ENCODE measurements around the gene SEZ6. TPM values are rescaled to one million over a fixed set of nuclear protein-coding genes. Genes with fewer than 3 reads are reported as not detected.

The SEZ6 gene
- total RNA-seq, 1 donor: not detected

- TF ChIP-seq, protein P1, sequence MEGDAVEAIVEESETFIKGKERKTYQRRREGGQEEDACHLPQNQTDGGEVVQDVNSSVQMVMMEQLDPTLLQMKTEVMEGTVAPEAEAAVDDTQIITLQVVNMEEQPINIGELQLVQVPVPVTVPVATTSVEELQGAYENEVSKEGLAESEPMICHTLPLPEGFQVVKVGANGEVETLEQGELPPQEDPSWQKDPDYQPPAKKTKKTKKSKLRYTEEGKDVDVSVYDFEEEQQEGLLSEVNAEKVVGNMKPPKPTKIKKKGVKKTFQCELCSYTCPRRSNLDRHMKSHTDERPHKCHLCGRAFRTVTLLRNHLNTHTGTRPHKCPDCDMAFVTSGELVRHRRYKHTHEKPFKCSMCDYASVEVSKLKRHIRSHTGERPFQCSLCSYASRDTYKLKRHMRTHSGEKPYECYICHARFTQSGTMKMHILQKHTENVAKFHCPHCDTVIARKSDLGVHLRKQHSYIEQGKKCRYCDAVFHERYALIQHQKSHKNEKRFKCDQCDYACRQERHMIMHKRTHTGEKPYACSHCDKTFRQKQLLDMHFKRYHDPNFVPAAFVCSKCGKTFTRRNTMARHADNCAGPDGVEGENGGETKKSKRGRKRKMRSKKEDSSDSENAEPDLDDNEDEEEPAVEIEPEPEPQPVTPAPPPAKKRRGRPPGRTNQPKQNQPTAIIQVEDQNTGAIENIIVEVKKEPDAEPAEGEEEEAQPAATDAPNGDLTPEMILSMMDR (IDR thresholded peaks at IDR 0.05; ENCODE audit: insufficient read depth, low read length): no peak
- DNase-seq (ENCODE audit: low read depth): peak; percentile 20
- H3K4me3 ChIP-seq (ENCODE audit: low read depth, low read length): no peak overlapping the region
Measured at GRCh38 chr17:28928061-28928460, 77.8 kb downstream of the SEZ6 start.

GRCh38 chr17:28926786-28927185, 79.0 kb downstream of the SEZ6 start:
- H3K4me3 ChIP-seq (ENCODE audit: low read depth, low read length): no peak overlapping the region
- TF ChIP-seq, protein P1 (IDR thresholded peaks at IDR 0.05; ENCODE audit: insufficient read depth, low read length): no peak
- DNase-seq (ENCODE audit: low read depth): no peak

DNA sequence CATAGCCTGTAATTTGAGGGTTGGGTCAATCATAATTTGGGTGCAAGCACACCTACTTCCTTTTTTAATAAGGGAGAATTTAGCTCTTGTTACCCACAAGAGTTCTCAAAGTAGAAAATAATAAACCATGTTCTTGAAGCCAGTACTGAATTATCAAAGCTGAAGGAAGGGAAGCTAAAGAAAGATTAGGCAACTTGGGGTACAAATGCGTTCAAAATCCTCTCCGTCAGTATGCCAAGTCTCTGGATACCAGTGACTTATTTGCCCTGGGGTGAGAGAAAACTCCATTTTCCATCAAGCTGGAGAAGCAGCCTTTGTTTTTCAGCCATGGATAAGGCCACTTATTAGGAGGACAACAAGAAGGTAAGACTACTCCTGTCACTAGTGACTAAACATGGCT, 79.5 kb downstream of the SEZ6 start:
- TF ChIP-seq, protein P1 (IDR thresholded peaks at IDR 0.05; ENCODE audit: insufficient read depth, low read length): no peak

GRCh38 chr17:28925912-28926365, 79.9 kb downstream of the SEZ6 start:
- TF ChIP-seq, protein P1 (IDR thresholded peaks at IDR 0.05; ENCODE audit: insufficient read depth, low read length): no peak
- H3K4me3 ChIP-seq (ENCODE audit: low read depth, low read length): no peak overlapping the region
- DNase-seq (ENCODE audit: low read depth): peak; percentile 74

More for the DNA sequence above, 79.5 kb downstream of the SEZ6 start:
- no peak for DNase-seq (ENCODE audit: low read depth)
- H3K4me3 ChIP-seq (ENCODE audit: low read depth, low read length): no peak overlapping the region

GRCh38 chr17:28920201-28920600, 85.6 kb downstream of the SEZ6 start:
- H3K4me3 ChIP-seq (ENCODE audit: low read depth, low read length): no peak overlapping the region
- TF ChIP-seq, protein P1 (IDR thresholded peaks at IDR 0.05; ENCODE audit: insufficient read depth, low read length): no peak
- no peak for DNase-seq (ENCODE audit: low read depth)

DNA sequence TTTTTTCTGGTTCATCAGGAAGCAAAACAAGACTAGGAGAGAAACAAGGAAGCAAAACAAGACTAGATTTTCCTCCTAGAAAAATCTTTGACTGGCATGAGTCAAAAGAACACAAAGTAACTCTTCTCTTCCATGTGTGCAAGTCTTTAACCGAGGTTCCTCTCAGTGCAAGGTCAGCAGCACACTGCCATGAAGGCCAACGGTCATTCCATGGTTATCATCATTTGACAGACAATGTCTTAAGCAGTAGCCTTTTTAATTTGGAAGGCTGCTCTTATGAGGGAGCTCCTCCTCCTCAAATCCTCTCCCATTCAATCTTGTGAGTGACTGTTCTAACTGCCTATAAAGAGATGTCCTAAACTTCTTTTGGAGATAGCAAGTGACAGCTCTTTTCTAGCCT, 87.5 kb downstream of the SEZ6 start:
- H3K4me3 ChIP-seq (ENCODE audit: low read depth, low read length): no peak overlapping the region
- TF ChIP-seq, protein P1 (IDR thresholded peaks at IDR 0.05; ENCODE audit: insufficient read depth, low read length): no peak

DNA sequence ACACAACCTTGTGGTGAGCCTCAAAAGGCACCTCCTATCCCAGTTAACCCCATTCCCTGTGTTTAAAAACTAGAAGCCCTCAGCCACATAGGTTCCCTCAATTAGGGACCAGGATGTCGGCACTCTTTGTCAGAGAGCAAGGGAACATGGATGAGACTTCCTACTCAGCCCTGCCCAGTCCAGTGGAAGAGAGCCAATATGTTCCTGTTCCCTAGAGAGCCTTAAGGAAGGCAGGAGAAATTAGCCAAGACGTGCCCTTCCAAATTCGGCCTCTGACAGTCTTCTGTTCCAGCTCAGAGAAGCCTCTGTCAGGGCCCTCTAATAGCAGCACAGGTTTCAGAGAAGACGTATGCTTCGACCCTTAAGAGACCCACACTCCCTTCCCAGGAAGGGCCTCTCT, 88.4 kb downstream of the SEZ6 start:
- H3K4me3 ChIP-seq (ENCODE audit: low read depth, low read length): no peak overlapping the region
- TF ChIP-seq, protein P1 (IDR thresholded peaks at IDR 0.05; ENCODE audit: insufficient read depth, low read length): no peak
- no peak for DNase-seq (ENCODE audit: low read depth)

More for the DNA sequence above, 87.5 kb downstream of the SEZ6 start:
- no peak for DNase-seq (ENCODE audit: low read depth)
